Astrocyte of the spinal cord (primary cell): ENCODE data around the gene RBM12.

Source experiments
- DNase-seq: peaks from one replicate; pipeline ENCODE4 v3.0.0; 2011; ENCODE audit warnings: low read depth, low spot score
- H3K4me3 ChIP-seq: 2 replicates; pipeline ENCODE4 v1.5.1; 2011; ENCODE audit warnings: low read depth, mild to moderate bottlenecking, low read length, moderate library complexity
- CTCF ChIP-seq: IDR thresholded peaks from 2 replicates; pipeline ENCODE4 v1.5.1; 2012; ENCODE audit warnings: low read depth, mild to moderate bottlenecking, low read length, inconsistent platforms
- in situ Hi-C: cut with HindIII; loops from 2 replicates; pipeline ENCODE4 v1.10.0; 2017; ENCODE audit warnings: low sequenced_read_pairs

The RBM12 gene

GRCh38 chr20:35626386-35627001, 38.2 kb downstream of the RBM12 start:
- TF ChIP-seq CTCF, result no peak
- no peak for DNase-seq
- in situ Hi-C loops, result no loop called here

GRCh38 chr20:35625584-35626385, 38.9 kb downstream of the RBM12 start:
- TF ChIP-seq CTCF, result no peak
- DNase-seq, result no peak
- no peak overlapping the region for H3K4me3 ChIP-seq
- in situ Hi-C loops, result no loop called here

More at GRCh38 chr20:35626386-35627001, 38.2 kb downstream of the RBM12 start:
- no peak overlapping the region for H3K4me3 ChIP-seq

GRCh38 chr20:35621560-35621946, 43.1 kb downstream of the RBM12 start:
- H3K4me3 ChIP-seq, result no peak overlapping the region
- in situ Hi-C loops, result no loop called here
- TF ChIP-seq CTCF, result peak; percentile 11
- DNase-seq, result no peak

- no peak for TF ChIP-seq CTCF
- in situ Hi-C loops, result no loop called here
- no peak overlapping the region for H3K4me3 ChIP-seq
- DNase-seq, result no peak
These were observed 43.7 kb downstream of the RBM12 start for GRCh38 chr20:35620818-35621559.

- H3K4me3 ChIP-seq, result peak overlapping the region; percentile 60
- TF ChIP-seq CTCF, result peak; percentile 54
- DNase-seq, result peak; percentile 81
- in situ Hi-C loops, result no loop called here
These were observed 45.3 kb downstream of the RBM12 start for GRCh38 chr20:35619196-35620095.
